ENCODE data around the gene KCMF1.

DNA sequence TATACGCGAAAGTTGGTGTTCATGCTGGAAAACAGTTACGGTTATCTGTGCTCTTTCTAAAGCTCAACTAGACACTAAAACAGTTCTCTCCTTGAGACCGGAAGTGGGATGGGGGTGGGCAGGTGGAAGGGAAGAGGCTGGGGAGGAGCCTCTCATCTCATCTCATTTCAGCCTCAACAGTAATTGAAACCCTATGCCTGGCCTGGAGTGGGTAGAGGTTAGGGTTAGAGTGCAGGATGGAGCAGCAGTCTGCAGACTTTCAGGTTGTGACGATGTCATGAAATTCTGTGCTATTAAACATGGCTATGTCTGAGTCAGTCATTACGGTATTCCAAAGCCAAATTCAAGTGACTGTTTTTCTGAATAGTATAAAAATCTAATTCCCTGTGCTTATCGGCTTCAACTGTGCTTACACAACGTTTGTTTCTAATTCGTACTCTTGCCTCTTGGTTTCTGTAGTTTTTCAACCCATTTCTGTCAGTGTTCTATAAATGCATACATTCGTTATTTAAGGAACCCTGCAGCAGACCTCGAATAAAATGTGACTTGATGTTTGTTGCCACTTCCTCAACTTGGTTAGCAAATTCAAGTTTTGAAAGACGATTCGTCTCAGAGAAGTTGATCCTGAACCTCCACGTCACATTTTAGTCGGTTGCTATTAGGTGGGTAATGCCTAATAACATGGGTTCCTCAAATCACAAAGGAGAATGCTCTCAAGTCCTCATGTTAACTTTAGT, 86.4 kb downstream of the KCMF1 start:
- no peak for TF ChIP-seq YY1 (IDR thresholded peaks at IDR 0.05; ENCODE audit: low read depth)
- no peak for TF ChIP-seq EP300 (IDR thresholded peaks at IDR 0.05; ENCODE audit: borderline replicate concordance)
- TF ChIP-seq, protein P1, sequence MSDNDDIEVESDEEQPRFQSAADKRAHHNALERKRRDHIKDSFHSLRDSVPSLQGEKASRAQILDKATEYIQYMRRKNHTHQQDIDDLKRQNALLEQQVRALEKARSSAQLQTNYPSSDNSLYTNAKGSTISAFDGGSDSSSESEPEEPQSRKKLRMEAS (IDR thresholded peaks at IDR 0.05), result no peak
- no peak for TF ChIP-seq TCF12 (IDR thresholded peaks at IDR 0.05; ENCODE audit: low read depth)
- TF ChIP-seq RAD21 (IDR thresholded peaks at IDR 0.05; ENCODE audit: low read depth), result no peak
- TF ChIP-seq ZBTB7A (IDR thresholded peaks at IDR 0.05; ENCODE audit: low read depth), result no peak
- TF ChIP-seq NFIC (IDR thresholded peaks at IDR 0.05), result no peak
- TF ChIP-seq CREB1 (IDR thresholded peaks at IDR 0.05; ENCODE audit: low read depth), result no peak
- TF ChIP-seq, protein P2, sequence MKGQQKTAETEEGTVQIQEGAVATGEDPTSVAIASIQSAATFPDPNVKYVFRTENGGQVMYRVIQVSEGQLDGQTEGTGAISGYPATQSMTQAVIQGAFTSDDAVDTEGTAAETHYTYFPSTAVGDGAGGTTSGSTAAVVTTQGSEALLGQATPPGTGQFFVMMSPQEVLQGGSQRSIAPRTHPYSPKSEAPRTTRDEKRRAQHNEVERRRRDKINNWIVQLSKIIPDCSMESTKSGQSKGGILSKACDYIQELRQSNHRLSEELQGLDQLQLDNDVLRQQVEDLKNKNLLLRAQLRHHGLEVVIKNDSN (IDR thresholded peaks at IDR 0.05), result no peak
- TF ChIP-seq EGR1 (IDR thresholded peaks at IDR 0.05), result no peak
- no peak for TF ChIP-seq FOXM1 (IDR thresholded peaks at IDR 0.05; ENCODE audit: borderline replicate concordance, low read depth)
